Measurements from ENCODE around the gene PPP1R11. TPM values are rescaled to one million over a fixed set of nuclear protein-coding genes. Genes with fewer than 3 reads are reported as not detected.
"Not testable (repeated sequence)": the region's sequence is repeated elsewhere in the genome, so short reads cannot be mapped to it uniquely, and the experiment has no call there.

The PPP1R11 gene
- total RNA-seq, 1 donor from 2014 or later = 61.1 TPM

DNA sequence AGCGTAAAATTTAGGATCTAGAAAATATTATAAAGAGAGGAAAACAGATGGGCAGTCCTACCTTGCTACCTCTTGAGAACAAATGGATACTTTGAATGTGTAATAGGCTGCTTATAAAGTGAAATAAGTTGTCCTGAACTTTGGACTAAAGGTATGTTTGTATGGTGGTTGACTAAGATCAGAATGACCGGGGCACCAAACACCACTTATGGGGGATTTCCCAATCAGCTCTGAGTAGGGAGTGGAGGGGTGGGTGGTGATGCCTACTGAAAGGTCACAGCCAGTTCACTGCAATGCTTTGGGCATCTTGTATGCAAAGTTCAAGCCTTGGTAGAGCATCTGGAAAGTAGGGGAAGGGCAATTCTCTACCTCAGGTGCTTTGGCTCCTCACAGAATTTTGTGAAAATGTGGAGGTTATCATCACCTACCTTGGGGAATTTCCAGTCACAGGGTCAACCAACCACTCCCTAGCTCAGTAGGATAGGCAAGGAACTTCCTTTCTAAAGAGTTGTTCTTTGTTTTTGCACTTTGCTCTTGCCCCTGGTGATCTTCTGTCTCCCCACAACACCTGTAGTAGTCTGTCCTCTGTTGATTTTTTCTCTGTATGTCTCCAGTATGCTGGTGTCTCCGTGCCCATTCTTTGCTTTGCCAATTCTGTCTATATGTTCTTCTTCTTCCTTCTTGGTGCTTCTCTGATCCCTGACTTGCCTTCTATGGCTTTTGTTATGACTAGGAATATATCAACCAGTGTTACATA lies 46.2 kb downstream of the PPP1R11 start, which contains the start of gene TRIM31:
Gene TRIM31 (minus strand): TSS at position 88 of the 757 bp plus-strand sequence. CDS start 285 bp downstream, outside the sequence.
- Mint-ChIP-seq H3K27me3 (peaks cover 60% of the 10 kb centered on the region), H3K27ac (no peak within 1 kb of the TSS), H3K4me3 (no peak within 1 kb of the TSS), H3K36me3 (ENCODE audit: low read depth) (no peaks in the 10 kb centered on the region), H3K9me3 (no peaks in the 10 kb centered on the region), H3K4me1 (peaks cover 10% of the 10 kb centered on the region)
- no peak for DNase-seq
- intact Hi-C loops (cut with micrococcal nuclease) = no loop called here

DNA sequence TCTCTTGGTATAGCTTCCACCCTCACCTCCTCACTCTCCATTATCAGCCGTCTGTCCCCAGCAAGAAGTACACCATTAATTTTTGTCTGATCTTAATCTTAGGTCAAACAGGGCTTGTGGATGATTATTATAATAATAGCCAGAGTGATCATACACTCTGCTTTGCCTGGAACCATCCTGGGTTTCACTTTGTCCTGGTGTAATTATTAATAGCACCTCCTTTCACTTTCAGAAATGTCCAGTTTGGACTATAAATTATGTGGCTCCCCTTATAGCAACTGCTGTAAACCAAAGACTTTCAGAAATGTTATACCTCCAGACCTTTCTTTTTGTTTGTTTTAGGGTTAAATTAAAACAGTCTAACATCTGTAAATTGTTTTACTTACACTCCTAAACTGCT lies 46.8 kb downstream of the PPP1R11 start:
- Mint-ChIP-seq H3K36me3 (ENCODE audit: low read depth) (no peaks in the 10 kb centered on the region), H3K4me1 (peaks cover 10% of the 10 kb centered on the region), H3K4me3 (no peak overlapping the region), H3K27me3 (peaks cover 58% of the 10 kb centered on the region), H3K27ac (no peak overlapping the region), H3K9me3 (no peaks in the 10 kb centered on the region)
- intact Hi-C loops (cut with micrococcal nuclease) = no loop called here
- no peak for DNase-seq

DNA sequence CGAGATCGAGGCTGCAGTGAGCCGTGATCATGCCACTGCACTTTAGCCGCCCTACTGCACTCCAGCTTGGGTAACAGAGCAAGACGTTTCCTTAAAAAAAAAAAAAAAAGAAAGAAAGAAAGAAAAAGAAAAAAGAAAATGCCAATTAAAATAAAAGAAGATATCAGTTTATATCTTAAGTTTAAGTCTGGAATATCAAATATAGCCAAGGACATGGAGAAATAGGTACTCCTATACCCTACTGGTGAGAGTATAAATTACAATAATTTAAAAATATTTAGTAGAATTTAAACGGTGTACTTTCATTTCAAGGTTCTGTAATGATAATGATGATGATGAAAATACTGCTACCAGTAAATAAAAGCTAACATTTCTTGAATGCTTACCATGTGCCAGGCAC lies 49.7 kb downstream of the PPP1R11 start:
- Mint-ChIP-seq H3K4me1 (peaks cover 10% of the 10 kb centered on the region), H3K36me3 (ENCODE audit: low read depth) (no peaks in the 10 kb centered on the region), H3K27ac (no peak overlapping the region), H3K27me3 (peaks cover 55% of the 10 kb centered on the region), H3K9me3 (no peaks in the 10 kb centered on the region), H3K4me3 (no peak overlapping the region)
- DNase-seq = no peak
- intact Hi-C loops (cut with micrococcal nuclease) = no loop called here

DNA sequence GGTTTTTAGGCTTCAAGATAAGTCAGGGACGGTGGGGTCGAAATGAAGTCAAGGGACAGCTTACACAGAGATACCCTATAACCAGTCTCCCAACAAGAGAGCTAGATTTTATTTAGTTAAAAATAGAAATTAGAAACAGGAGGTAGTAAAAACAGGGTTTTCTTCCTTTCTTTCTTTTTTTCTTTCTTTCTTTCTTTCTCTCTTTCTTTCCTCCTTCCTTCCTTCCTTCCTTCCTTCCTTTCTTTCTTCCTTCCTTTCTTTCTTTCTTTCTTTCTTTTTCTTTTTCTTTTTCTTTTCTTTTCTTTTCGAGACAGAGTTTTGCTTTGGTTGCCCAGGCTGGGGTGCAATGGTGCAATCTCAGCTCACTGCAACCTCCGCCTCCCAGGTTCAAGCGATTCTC lies 51.7 kb downstream of the PPP1R11 start:
- H3K4me3 Mint-ChIP-seq; H3K4me1 Mint-ChIP-seq; intact Hi-C loops (cut with micrococcal nuclease); H3K36me3 Mint-ChIP-seq (ENCODE audit: low read depth); H3K9me3 Mint-ChIP-seq; DNase-seq; H3K27ac Mint-ChIP-seq: not testable (repeated sequence)
- peaks cover 49% of the 10 kb centered on the region for H3K27me3 Mint-ChIP-seq

Other genes starting within 250 kb of the PPP1R11 start
- 0.85 and 1.2 TPM in 2 replicates for gene HLA-G, start 239.4 kb upstream of the PPP1R11 start, total RNA-seq
- 1,449 and 1,452 TPM in 2 replicates for gene HLA-A, start 124.7 kb upstream of the PPP1R11 start, total RNA-seq
- gene POLR1H, start 5.9 kb upstream of the PPP1R11 start, total RNA-seq = 85.6 and 87.0 TPM in 2 replicates
- gene RNF39, start 8.6 kb downstream of the PPP1R11 start, total RNA-seq = not detected in 2 replicates
- gene TRIM31, start 45.9 kb downstream of the PPP1R11 start, total RNA-seq = 0.09 TPM in 1 of 2 replicates, not detected in the other
- gene TRIM40, start 68.9 kb downstream of the PPP1R11 start, total RNA-seq = not detected in 2 replicates
- 0.07 and 0.09 TPM in 2 replicates for gene TRIM10, start 94.0 kb downstream of the PPP1R11 start, total RNA-seq
- 0.24 and 0.65 TPM in 2 replicates for gene TRIM15, start 96.3 kb downstream of the PPP1R11 start, total RNA-seq
- 58.3 and 60.1 TPM in 2 replicates for gene TRIM26, start 146.2 kb downstream of the PPP1R11 start, total RNA-seq